Measurements from ENCODE around the gene PSAT1.

DNA sequence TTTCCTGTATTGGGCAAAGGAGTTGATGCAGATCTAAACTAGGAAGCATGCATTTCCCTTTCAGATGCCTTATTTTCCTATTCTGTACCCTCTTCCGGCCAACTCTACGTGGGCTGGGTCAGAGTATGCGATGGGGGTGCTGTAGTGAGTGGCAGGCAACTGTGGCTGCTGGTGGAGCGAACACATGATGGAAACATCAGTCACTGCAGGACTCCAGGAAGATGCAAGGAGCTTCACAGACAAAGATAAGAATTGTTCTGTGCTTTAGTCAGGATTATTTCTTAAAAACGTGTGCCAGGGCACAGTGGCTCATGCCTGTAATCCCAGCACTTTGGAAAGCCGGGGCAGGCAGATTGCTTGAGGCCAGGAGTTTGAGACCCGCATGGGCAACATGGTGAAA, 75.1 kb downstream of the PSAT1 start:
- TF ChIP-seq CTCF (IDR thresholded peaks at IDR 0.05) (no peak), POLR2A (IDR thresholded peaks at IDR 0.05) (no peak)

All from vagina (tissue), 2 donors.